Forelimb muscle (tissue), 1 donor: ENCODE results near the gene PSMD2. TPM values are rescaled to one million over a fixed set of nuclear protein-coding genes. Genes with fewer than 3 reads are reported as not detected.
"Not testable (repeated sequence)": the region's sequence is repeated elsewhere in the genome, so short reads cannot be mapped to it uniquely, and the experiment has no call there.

Experiments
- DNase-seq: peaks from one replicate; pipeline ENCODE4 v3.0.0-alpha.2; 2013; ENCODE audit warnings: low read depth
- polyA plus RNA-seq: library from polyadenylated mRNA; unstranded; fragments of 120-200 nt; gene quantifications from one replicate; pipeline ENCODE4 v1.2.1, GENCODE V29; 2013; ENCODE audit not compliant: insufficient read length

Gene PSMD2
- polyA plus RNA-seq: 163 TPM

GRCh38 chr3:184298759-184299487 lies at the start of gene PSMD2:
Gene PSMD2, plus strand, starts transcription at chr3:184299241. Its CDS starts 26 bp downstream, at chr3:184299267.
- DNase-seq: peak; percentile 79

GRCh38 chr3:184249412-184250166 lies 49.5 kb upstream of the PSMD2 start, which contains the start of gene EEF1AKMT4:
Gene EEF1AKMT4, plus strand, starts transcription at chr3:184249672. Its CDS starts 23 bp downstream, at chr3:184249695.
- DNase-seq: peak; percentile 94

- DNase-seq: no peak
Observed at GRCh38 chr3:184250167-184250828, 48.7 kb upstream of the PSMD2 start.

GRCh38 chr3:184255291-184256039 lies 43.6 kb upstream of the PSMD2 start:
- no peak for DNase-seq

GRCh38 chr3:184257083-184257915 lies 41.7 kb upstream of the PSMD2 start:
- no peak for DNase-seq

GRCh38 chr3:184258926-184259325 lies 40.1 kb upstream of the PSMD2 start:
- no peak for DNase-seq

- DNase-seq: no peak
Observed at GRCh38 chr3:184259396-184259877, 39.6 kb upstream of the PSMD2 start.

- no peak for DNase-seq
Observed at GRCh38 chr3:184259878-184260723, 38.9 kb upstream of the PSMD2 start.

GRCh38 chr3:184260724-184261269 lies 38.2 kb upstream of the PSMD2 start:
- DNase-seq: no peak

GRCh38 chr3:184261270-184261853 lies 37.7 kb upstream of the PSMD2 start, which contains the start of gene CAMK2N2:
Gene CAMK2N2, minus strand, starts transcription at chr3:184261553. Its CDS starts 268 bp downstream, at chr3:184261285.
- DNase-seq: no peak

- DNase-seq: no peak
Observed at GRCh38 chr3:184261854-184262763, 36.9 kb upstream of the PSMD2 start.

GRCh38 chr3:184262764-184263179 lies 36.3 kb upstream of the PSMD2 start:
- no peak for DNase-seq

- not testable (repeated sequence) for DNase-seq
Observed at GRCh38 chr3:184267249-184267648, 31.8 kb upstream of the PSMD2 start.

- no peak for DNase-seq
Observed at GRCh38 chr3:184272269-184272668, 26.8 kb upstream of the PSMD2 start.

GRCh38 chr3:184275381-184275701 lies 23.7 kb upstream of the PSMD2 start:
- DNase-seq: no peak

GRCh38 chr3:184275961-184276910 lies 22.8 kb upstream of the PSMD2 start, which contains the start of gene ECE2:
Gene ECE2, plus strand, starts transcription at chr3:184276022. Its CDS starts 132 bp downstream, at chr3:184276154.
- no peak for DNase-seq
